A549 (cell line): Measurements from ENCODE around the gene INHBA.

ENCODE experiments used
- CBX8 ChIP-seq: fragments of 200-600 bp; sonication (generic); IDR thresholded peaks from 2 replicates; pipeline ENCODE4 v1.6.1; 2016
- EHMT2 ChIP-seq: fragments of 200-600 bp; sonication (generic); IDR thresholded peaks from 2 replicates; pipeline ENCODE4 v1.6.1; 2016; ENCODE audit warnings: antibody characterized with exemption, low read depth, mild to moderate bottlenecking, moderate library complexity
- EP300 ChIP-seq, 2 experiments: fragments of >200 bp; sonication (Bioruptor Twin); formaldehyde crosslinking; IDR thresholded peaks; 2 replicates in 1 of 2; 3 replicates in 1 of 2; pipeline ENCODE4 v1.6.1; 2016 to 2017
- FOSL2 ChIP-seq, 2 experiments: fragments of 450-650 bp in 1 of 2; fragments of >200 bp in 1 of 2; sonication (Bioruptor Twin) in 1 of 2; formaldehyde crosslinking; IDR thresholded peaks; 2 replicates each; pipeline versions ENCODE4 v1.5.0 to v1.6.1; 2016 to 2020; ENCODE audit warnings: mild to moderate bottlenecking in 1 of 2, moderate library complexity in 1 of 2
- JUNB ChIP-seq: fragments of >200 bp; sonication (Bioruptor Twin); formaldehyde crosslinking; IDR thresholded peaks from 2 replicates; pipeline ENCODE4 v1.6.1; 2016
- RFX5 ChIP-seq: fragments of 450-650 bp; IDR thresholded peaks from 2 replicates; pipeline ENCODE4 v1.7.1; 2014; ENCODE audit warnings: antibody characterized with exemption, mild to moderate bottlenecking, moderate library complexity
- TF ChIP-seq, protein P1 (sequence below): fragments of >200 bp; sonication (Bioruptor Twin); formaldehyde crosslinking; IDR thresholded peaks from 3 replicates; pipeline ENCODE4 v1.5.1; 2016

- TF ChIP-seq, protein P1, sequence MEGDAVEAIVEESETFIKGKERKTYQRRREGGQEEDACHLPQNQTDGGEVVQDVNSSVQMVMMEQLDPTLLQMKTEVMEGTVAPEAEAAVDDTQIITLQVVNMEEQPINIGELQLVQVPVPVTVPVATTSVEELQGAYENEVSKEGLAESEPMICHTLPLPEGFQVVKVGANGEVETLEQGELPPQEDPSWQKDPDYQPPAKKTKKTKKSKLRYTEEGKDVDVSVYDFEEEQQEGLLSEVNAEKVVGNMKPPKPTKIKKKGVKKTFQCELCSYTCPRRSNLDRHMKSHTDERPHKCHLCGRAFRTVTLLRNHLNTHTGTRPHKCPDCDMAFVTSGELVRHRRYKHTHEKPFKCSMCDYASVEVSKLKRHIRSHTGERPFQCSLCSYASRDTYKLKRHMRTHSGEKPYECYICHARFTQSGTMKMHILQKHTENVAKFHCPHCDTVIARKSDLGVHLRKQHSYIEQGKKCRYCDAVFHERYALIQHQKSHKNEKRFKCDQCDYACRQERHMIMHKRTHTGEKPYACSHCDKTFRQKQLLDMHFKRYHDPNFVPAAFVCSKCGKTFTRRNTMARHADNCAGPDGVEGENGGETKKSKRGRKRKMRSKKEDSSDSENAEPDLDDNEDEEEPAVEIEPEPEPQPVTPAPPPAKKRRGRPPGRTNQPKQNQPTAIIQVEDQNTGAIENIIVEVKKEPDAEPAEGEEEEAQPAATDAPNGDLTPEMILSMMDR = no peak
- TF ChIP-seq EP300 (IDR thresholded peaks at IDR 0.05) (no peak), EHMT2 (no peak), CBX8 (no peak), FOSL2 (IDR thresholded peaks at IDR 0.05) (no peak), FOSL2 (CRISPR knock-in tag; IDR thresholded peaks at IDR 0.05) (no peak), JUNB (no peak), RFX5 (no peak)
Observed at GRCh38 chr7:41656366-41656765, 46.5 kb downstream of the INHBA start.
